B cell (primary cell): ENCODE data around the gene PPP4C. TPM values are rescaled to one million over a fixed set of nuclear protein-coding genes. Genes with fewer than 3 reads are reported as not detected.

Source experiments
- ATAC-seq: fragments of 200-7000 bp; cut with Tn5 transposase; one replicate; pipeline ENCODE4 v1.10.0; 2021; ENCODE audit warnings: low read depth, mild to moderate bottlenecking, moderate number of reproducible peaks, moderate library complexity
- CTCF ChIA-PET: fragments of 350-600 bp; sonication (Branson Sonifier 250); formaldehyde crosslinking; loops from one replicate; lab custom pipeline; 2021; ENCODE audit warnings: antibody characterized with exemption, inconsistent platforms; lab: Charles Lee
- POLR2A ChIA-PET: fragments of 350-600 bp; sonication (Branson Sonifier 250); formaldehyde crosslinking; loops from one replicate; lab custom pipeline; 2021; ENCODE audit warnings: antibody characterized with exemption; lab: Charles Lee
- DNase-seq: peaks from one replicate; pipeline ENCODE4 v3.0.0; 2013
- H2AFZ ChIP-seq: 2 replicates; pipeline ENCODE4 v1.6.1; 2012; ENCODE audit warnings: mild to moderate bottlenecking, low read depth, low read length; ENCODE audit not compliant: insufficient read depth, poor library complexity, severe bottlenecking
- H3K27ac ChIP-seq, 2 donors: 1 replicate in 1 of 2; 2 replicates in 1 of 2; pipeline ENCODE4 v1.5.1; 2012 to 2013; ENCODE audit warnings: low read length in 2 of 2, mild to moderate bottlenecking in 2 of 2, moderate library complexity in 1 of 2
- H3K27me3 ChIP-seq, 4 experiments: fragments of 200-600 bp in 1 of 4; sonication (generic) in 1 of 4; replicated peaks in 1 of 4; 1 replicate in 2 of 4; 2 replicates in 2 of 4; pipeline versions ENCODE4 v1.6.1 to v1.7.0; 2013 to 2016; ENCODE audit warnings: low read length in 3 of 4, mild to moderate bottlenecking in 2 of 4, mixed read lengths in 1 of 4, moderate library complexity in 1 of 4; ENCODE audit not compliant: insufficient read depth in 4 of 4, control insufficient read depth in 3 of 4; ENCODE audit errors: control extremely low read depth in 1 of 4
- H3K36me3 ChIP-seq, 2 experiments: replicated peaks in 1 of 2; 1 replicate in 1 of 2; 2 replicates in 1 of 2; pipeline versions ENCODE4 v1.6.1 to v1.7.1; 2013; ENCODE audit warnings: low read length in 1 of 2; ENCODE audit not compliant: insufficient read depth in 2 of 2, control insufficient read depth in 1 of 2; ENCODE audit errors: control extremely low read depth in 1 of 2, extremely low read depth in 1 of 2
- H3K4me1 ChIP-seq, 2 donors: fragments of 200-600 bp in 1 of 2; sonication (generic) in 1 of 2; 1 replicate in 1 of 2; 2 replicates in 1 of 2; pipeline versions ENCODE4 v1.5.1 to v1.6.1; 2013 to 2017; ENCODE audit warnings: low read length in 2 of 2; ENCODE audit not compliant: control insufficient read depth in 2 of 2, insufficient read depth in 2 of 2
- H3K4me2 ChIP-seq: replicated peaks from 2 replicates; pipeline ENCODE3; 2012; ENCODE audit warnings: mild to moderate bottlenecking, low read depth, low read length; ENCODE audit not compliant: poor library complexity, severe bottlenecking
- H3K4me3 ChIP-seq, 5 experiments: fragments of 200-600 bp in 1 of 5; sonication (generic) in 1 of 5; 1 replicate in 3 of 5; 2 replicates in 2 of 5; pipeline versions ENCODE4 v1.5.1 to v1.7.0; 2011 to 2016; ENCODE audit warnings: low read length in 4 of 5, mild to moderate bottlenecking in 4 of 5, low read depth in 2 of 5, control low read depth in 1 of 5, moderate library complexity in 1 of 5; ENCODE audit not compliant: insufficient read depth in 1 of 5; ENCODE audit errors: control extremely low read depth in 1 of 5, extremely low read depth in 1 of 5
- H3K79me2 ChIP-seq: fragments of 200-600 bp; sonication (generic); one replicate; pipeline ENCODE4 v1.6.0; 2016; ENCODE audit warnings: low read length; ENCODE audit not compliant: control insufficient read depth, insufficient read depth
- H3K9ac ChIP-seq: fragments of 200-600 bp; sonication (generic); 2 replicates; pipeline ENCODE4 v1.6.1; 2017; ENCODE audit warnings: mild to moderate bottlenecking, low read length, moderate library complexity
- H3K9me3 ChIP-seq, 3 donors: one replicate each; pipeline versions ENCODE4 v1.6.1 to v1.7.1; 2013; ENCODE audit warnings: low read length in 2 of 3; ENCODE audit not compliant: control insufficient read depth in 2 of 3, insufficient read depth in 1 of 3; ENCODE audit errors: control extremely low read depth in 1 of 3
- H4K20me1 ChIP-seq: 2 replicates; pipeline ENCODE4 v1.6.0; 2012; ENCODE audit warnings: mild to moderate bottlenecking, low read length; ENCODE audit not compliant: insufficient read depth, control insufficient read depth, poor library complexity, severe bottlenecking
- H3K27ac Mint-ChIP-seq: one replicate; pipeline ENCODE4 v1.8.0; 2021; ENCODE audit warnings: mixed read lengths
- H3K27me3 Mint-ChIP-seq: one replicate; pipeline ENCODE4 v1.8.0; 2021; ENCODE audit warnings: mixed read lengths
- H3K4me1 Mint-ChIP-seq: one replicate; pipeline ENCODE4 v1.8.0; 2021; ENCODE audit warnings: mixed read lengths
- H3K4me3 Mint-ChIP-seq: one replicate; pipeline ENCODE4 v1.8.0; 2021; ENCODE audit warnings: mixed read lengths
- H3K9me3 Mint-ChIP-seq: one replicate; pipeline ENCODE4 v1.8.0; 2022; ENCODE audit warnings: mixed read lengths; ENCODE audit not compliant: insufficient read depth
- CTCF ChIP-seq: fragments of 200-600 bp; IDR thresholded peaks from one replicate; pipeline ENCODE4 v1.8.0; 2022; ENCODE audit warnings: antibody characterized with exemption, mild to moderate bottlenecking
- EZH2 ChIP-seq: IDR thresholded peaks from 2 replicates; pipeline ENCODE4 v1.6.1; 2012; ENCODE audit warnings: borderline replicate concordance, low read depth, mild to moderate bottlenecking, moderate library complexity, low read length; ENCODE audit not compliant: insufficient read depth, poor library complexity, severe bottlenecking
- WGBS: methylation state at CpG from one replicate; pipeline ENCODE4 v1.1.5; 2013; ENCODE audit warnings: missing lambda C conversion rate; ENCODE audit not compliant: insufficient coverage; 5-methylcytosine and 5-hydroxymethylcytosine counted together
- intact Hi-C: fragments of 100-400 bp; cut with micrococcal nuclease; formaldehyde crosslinking; loops from one replicate; pipeline ENCODE4 v1.10.0; 2022
- polyA plus RNA-seq: library from polyadenylated mRNA; depleted of rRNA; stranded (reverse); fragments of >200 nt; gene quantifications from 2 replicates; pipeline ENCODE4 v1.2.3, GENCODE V29; 2012
- total RNA-seq, 2 donors: library from RNA; stranded (reverse); fragments of 120-200 nt in 1 of 2; gene quantifications; 1 replicate in 1 of 2; 2 replicates in 1 of 2; pipeline versions ENCODE4 v1.2.3 to v1.2.4, GENCODE V29; 2013 to 2022

Gene PPP4C
- total and polyA plus RNA-seq, 2 donors (not counting 1 experiment from before 2014, with no cell fraction given), result 93.3 to 106 TPM

DNA sequence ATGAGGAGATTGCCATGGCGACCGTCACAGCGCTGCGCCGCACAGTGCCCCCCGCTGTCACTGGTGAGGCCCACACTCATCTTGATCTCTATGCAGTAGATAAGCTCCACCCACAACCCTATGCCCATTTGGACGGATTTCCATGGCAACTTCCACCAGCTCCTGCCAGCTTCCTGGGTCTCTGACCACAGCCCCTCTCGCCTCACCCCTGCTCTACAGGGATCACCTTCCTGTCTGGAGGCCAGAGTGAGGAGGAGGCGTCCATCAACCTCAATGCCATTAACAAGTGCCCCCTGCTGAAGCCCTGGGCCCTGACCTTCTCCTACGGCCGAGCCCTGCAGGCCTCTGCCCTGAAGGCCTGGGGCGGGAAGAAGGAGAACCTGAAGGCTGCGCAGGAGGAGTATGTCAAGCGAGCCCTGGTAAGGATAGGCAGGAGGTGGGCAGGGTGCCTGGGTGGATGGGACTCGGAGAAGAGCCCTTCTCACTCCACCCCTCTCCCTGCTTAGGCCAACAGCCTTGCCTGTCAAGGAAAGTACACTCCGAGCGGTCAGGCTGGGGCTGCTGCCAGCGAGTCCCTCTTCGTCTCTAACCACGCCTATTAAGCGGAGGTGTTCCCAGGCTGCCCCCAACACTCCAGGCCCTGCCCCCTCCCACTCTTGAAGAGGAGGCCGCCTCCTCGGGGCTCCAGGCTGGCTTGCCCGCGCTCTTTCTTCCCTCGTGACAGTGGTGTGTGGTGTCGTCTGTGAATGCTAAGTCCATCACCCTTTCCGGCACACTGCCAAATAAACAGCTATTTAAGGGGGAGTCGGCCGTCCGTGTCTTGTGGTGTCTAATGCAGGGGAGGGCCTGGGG lies 6.0 kb upstream of the PPP4C start:
- peaks cover 15 to 55% of the 10 kb centered on the region in 2 experiments for H3K36me3 ChIP-seq
- H2AFZ ChIP-seq, result no peak overlapping the region
- no peak overlapping the region for H3K4me3 ChIP-seq
- H3K9ac ChIP-seq, result no peak overlapping the region
- no peak overlapping the region for H3K27ac ChIP-seq
- ATAC-seq, result no peak
- H3K27ac Mint-ChIP-seq, result peak overlapping the region; percentile 70
- H3K79me2 ChIP-seq, result peaks cover 50% of the 10 kb centered on the region
- no peak overlapping the region for H3K4me3 Mint-ChIP-seq
- CTCF ChIA-PET, result no interaction called here
- no peak overlapping the region for H3K4me2 ChIP-seq
- POLR2A ChIA-PET, result interaction anchor here (0.6 to 1.3 kb wide), 2 partner anchors 114 to 304 kb away, joined by 3 to 5 read pairs; partner anchors contain the start of gene CORO1A
- no peak for DNase-seq
- H3K4me1 ChIP-seq, result peaks cover 10 to 29% of the 10 kb centered on the region in 2 donors
- TF ChIP-seq EZH2, result no peak
- no peak for TF ChIP-seq CTCF
- H3K9me3 Mint-ChIP-seq, result no peaks in the 10 kb centered on the region
- H3K27me3 ChIP-seq, result no peaks in the 10 kb centered on the region
- intact Hi-C loops, result loop anchor here (10.0 kb wide), 2 partner anchors 305 to 625 kb away; partner anchors contain the start of genes MYL11, SRCAP and TBC1D10B
- H3K4me1 Mint-ChIP-seq, result peaks cover 27% of the 10 kb centered on the region
- no peaks in the 10 kb centered on the region for H3K27me3 Mint-ChIP-seq
- H3K9me3 ChIP-seq, result no peaks in the 10 kb centered on the region
- peaks cover 48% of the 10 kb centered on the region for H4K20me1 ChIP-seq
- 99% methylated on average over 12 of the region's 31 CpGs for WGBS

DNA sequence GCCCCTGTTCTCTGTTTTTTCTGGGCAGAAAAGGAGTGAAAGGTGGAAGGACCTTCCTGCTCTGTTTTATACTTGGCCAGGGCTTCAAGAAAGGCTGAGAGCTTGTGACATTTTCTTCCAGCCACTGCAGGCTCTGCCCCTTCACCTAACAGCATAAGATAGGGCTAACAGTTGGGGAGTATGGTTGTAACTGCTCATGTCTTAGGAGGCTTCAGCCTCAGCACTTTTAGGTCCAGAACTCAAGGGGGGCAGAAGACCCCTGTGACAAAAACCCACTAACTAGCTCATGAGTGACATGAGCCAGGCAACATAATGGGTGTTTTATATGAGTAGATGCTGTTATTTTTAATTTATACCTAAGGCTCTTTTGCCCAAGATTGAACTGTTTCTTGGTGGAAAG lies 5.3 kb upstream of the PPP4C start:
- H4K20me1 ChIP-seq, result peaks cover 48% of the 10 kb centered on the region
- peaks cover 10 to 35% of the 10 kb centered on the region in 2 donors for H3K4me1 ChIP-seq
- H3K4me2 ChIP-seq, result no peak overlapping the region
- ATAC-seq (no peak), DNase-seq (no peak)
- POLR2A ChIA-PET, result interaction anchor here (0.6 to 1.3 kb wide), 3 partner anchors 21 to 495 kb away, joined by 3 to 5 read pairs (median 4); partner anchors contain the start of gene TBX6
- peaks cover 57% of the 10 kb centered on the region for H3K79me2 ChIP-seq
- CTCF ChIA-PET, result no interaction called here
- H3K9ac ChIP-seq, result no peak overlapping the region
- H3K9me3 ChIP-seq, result no peaks in the 10 kb centered on the region
- no peak overlapping the region for H3K4me3 Mint-ChIP-seq
- H3K27me3 Mint-ChIP-seq, result no peaks in the 10 kb centered on the region
- H3K27ac Mint-ChIP-seq, result no peak overlapping the region
- no peak overlapping the region for H3K4me3 ChIP-seq
- H3K27ac ChIP-seq, result no peak overlapping the region
- peaks cover 28% of the 10 kb centered on the region for H3K4me1 Mint-ChIP-seq
- H2AFZ ChIP-seq, result no peak overlapping the region
- intact Hi-C loops, result no loop called here
- H3K36me3 ChIP-seq, result peaks cover 15 to 55% of the 10 kb centered on the region in 2 experiments
- no peaks in the 10 kb centered on the region for H3K27me3 ChIP-seq
- no peaks in the 10 kb centered on the region for H3K9me3 Mint-ChIP-seq
- TF ChIP-seq CTCF, result no peak
- no peak for TF ChIP-seq EZH2
